ENCODE data around the gene PDE3A. TPM values are rescaled to one million over a fixed set of nuclear protein-coding genes. Genes with fewer than 3 reads are reported as not detected.

Gene PDE3A
- total RNA-seq, 1 experiment from 2014 or later: 0.80 TPM

DNA sequence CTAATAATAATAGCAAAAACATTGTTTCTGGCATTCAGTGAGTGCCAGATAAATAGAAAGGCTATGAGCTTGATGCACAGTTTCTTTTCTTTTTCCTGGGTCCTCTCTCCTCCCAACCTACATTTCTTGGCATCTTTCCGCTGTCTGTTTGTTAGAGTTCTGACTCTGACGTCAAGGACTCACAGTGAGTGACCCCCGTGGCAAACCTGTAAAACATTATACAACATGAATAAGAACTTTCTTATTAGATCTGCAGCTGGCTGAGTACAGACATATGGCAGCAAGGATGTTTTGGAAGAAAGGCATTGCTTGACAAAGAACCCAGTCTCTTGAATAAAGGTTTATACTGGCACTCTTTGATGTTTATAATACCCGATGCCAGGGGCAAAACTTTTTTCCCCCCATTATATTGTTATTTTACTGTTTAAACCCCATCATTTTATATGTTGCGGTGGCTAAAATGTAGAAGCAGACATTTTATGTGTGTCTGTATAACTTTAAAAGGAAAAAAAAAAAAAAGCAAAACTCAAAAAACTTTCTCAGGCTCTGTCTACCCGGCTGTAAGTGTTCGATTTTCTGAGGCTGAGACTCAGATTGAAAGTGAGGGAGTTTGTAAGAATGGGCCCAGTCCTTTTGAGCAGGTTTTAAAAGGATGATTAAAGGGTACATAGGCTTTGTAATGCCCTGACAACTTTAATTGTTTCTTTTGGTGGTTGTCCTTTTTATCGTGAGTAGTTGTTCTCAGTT lies 159.3 kb downstream of the PDE3A start:
- ChIA-PET CTCF (no interaction called here), POLR2A (ENCODE audit: low non-redundant PET) (interaction anchor here (0.6 kb wide), 1 partner anchor 736 kb away, joined by 6 read pairs; no protein-coding TSS in a partner anchor)
- DNase-seq (ENCODE audit: low spot score): no peak
- intact Hi-C loops (cut with micrococcal nuclease; ENCODE audit: unreplicated experiment): no loop called here
- Histone ChIP-seq H3K36me3 (ENCODE audit: insufficient read depth, low read length, poor library complexity, severe bottlenecking) (no peaks in the 10 kb centered on the region), H3K4me1 (ENCODE audit: insufficient read depth, low read length, poor library complexity, severe bottlenecking) (no peaks in the 10 kb centered on the region), H3K9me3 (ENCODE audit: low read depth, low read length, poor library complexity, severe bottlenecking) (no peaks in the 10 kb centered on the region), H3K27ac (ENCODE audit: low read depth, low read length, poor library complexity, severe bottlenecking) (no peak overlapping the region), H3K27me3 (replicated peaks; ENCODE audit: insufficient read depth, low read depth, low read length, poor library complexity) (no peaks in the 10 kb centered on the region), H3K4me3 (ENCODE audit: low read depth, low read length, poor library complexity, severe bottlenecking) (no peak overlapping the region)
- BruUV-seq (replicated peaks): no TSS peak
- TF ChIP-seq EZH2 (IDR thresholded peaks at IDR 0.05; ENCODE audit: borderline replicate concordance, low read depth, low read length, poor library complexity, severe bottlenecking) (no peak), CTCF (conservative IDR thresholded peaks at IDR 0.05; ENCODE audit: low read depth, low read length) (no peak)

DNA sequence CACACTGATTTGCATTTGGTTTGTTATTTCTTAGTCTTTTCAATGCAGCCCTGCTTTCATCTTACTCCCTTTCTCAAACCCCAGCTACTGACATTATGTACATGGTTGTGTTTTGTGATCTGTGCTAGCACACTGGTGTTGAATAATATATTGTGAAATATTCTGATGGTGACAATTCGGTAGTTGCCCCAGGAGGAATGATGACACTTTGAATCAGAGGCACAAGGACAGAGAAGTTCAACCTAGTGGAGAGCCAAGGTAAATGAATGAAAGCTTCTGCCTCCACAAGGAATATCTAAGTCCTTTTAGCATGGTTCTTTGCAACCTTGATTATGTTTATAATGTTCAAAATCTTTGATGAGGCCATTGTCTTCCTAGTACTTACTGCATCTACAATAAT lies 159.9 kb downstream of the PDE3A start:
- intact Hi-C loops (cut with micrococcal nuclease; ENCODE audit: unreplicated experiment): no loop called here
- no TSS peak for BruUV-seq (replicated peaks)
- TF ChIP-seq CTCF (conservative IDR thresholded peaks at IDR 0.05; ENCODE audit: low read depth, low read length): no peak
- no peak for TF ChIP-seq EZH2 (IDR thresholded peaks at IDR 0.05; ENCODE audit: borderline replicate concordance, low read depth, low read length, poor library complexity, severe bottlenecking)
- no peak overlapping the region for H3K4me3 ChIP-seq (ENCODE audit: low read depth, low read length, poor library complexity, severe bottlenecking)
- no peaks in the 10 kb centered on the region for H3K4me1 ChIP-seq (ENCODE audit: insufficient read depth, low read length, poor library complexity, severe bottlenecking)
- no peaks in the 10 kb centered on the region for H3K36me3 ChIP-seq (ENCODE audit: insufficient read depth, low read length, poor library complexity, severe bottlenecking)
- no peaks in the 10 kb centered on the region for H3K9me3 ChIP-seq (ENCODE audit: low read depth, low read length, poor library complexity, severe bottlenecking)
- no peak for DNase-seq (ENCODE audit: low spot score)
- ChIA-PET CTCF (no interaction called here), POLR2A (ENCODE audit: low non-redundant PET) (no interaction called here)
- H3K27ac ChIP-seq (ENCODE audit: low read depth, low read length, poor library complexity, severe bottlenecking): no peak overlapping the region
- no peaks in the 10 kb centered on the region for H3K27me3 ChIP-seq (replicated peaks; ENCODE audit: insufficient read depth, low read depth, low read length, poor library complexity)

- H3K27me3 ChIP-seq (replicated peaks; ENCODE audit: insufficient read depth, low read depth, low read length, poor library complexity): peaks cover 14% of the 10 kb centered on the region
- no peak overlapping the region for H3K4me3 ChIP-seq (ENCODE audit: low read depth, low read length, poor library complexity, severe bottlenecking)
- ChIA-PET POLR2A (ENCODE audit: low non-redundant PET) (no interaction called here), CTCF (no interaction called here)
- no TSS peak for BruUV-seq (replicated peaks)
- no peak overlapping the region for H3K27ac ChIP-seq (ENCODE audit: low read depth, low read length, poor library complexity, severe bottlenecking)
- intact Hi-C loops (cut with micrococcal nuclease; ENCODE audit: unreplicated experiment): loop anchor here (5.0 to 10.0 kb wide), 2 partner anchors 79 to 421 kb away; no protein-coding TSS in a partner anchor
- no peaks in the 10 kb centered on the region for H3K9me3 ChIP-seq (ENCODE audit: low read depth, low read length, poor library complexity, severe bottlenecking)
- no peak for TF ChIP-seq CTCF (conservative IDR thresholded peaks at IDR 0.05; ENCODE audit: low read depth, low read length)
- TF ChIP-seq EZH2 (IDR thresholded peaks at IDR 0.05; ENCODE audit: borderline replicate concordance, low read depth, low read length, poor library complexity, severe bottlenecking): no peak
- DNase-seq (ENCODE audit: low spot score): no peak
- H3K4me1 ChIP-seq (ENCODE audit: insufficient read depth, low read length, poor library complexity, severe bottlenecking): no peaks in the 10 kb centered on the region
- H3K36me3 ChIP-seq (ENCODE audit: insufficient read depth, low read length, poor library complexity, severe bottlenecking): no peaks in the 10 kb centered on the region
Observed at GRCh38 chr12:20546267-20546666, 177.9 kb downstream of the PDE3A start.
